ENCODE measurements around the gene MB21D2.

MB21D2 gene

GRCh38 chr3:192835818-192836815 is 81.5 kb downstream of the MB21D2 start:
- peak; percentile 50 for DNase-seq (ENCODE audit: low spot score)

GRCh38 chr3:192834428-192834827 is 83.2 kb downstream of the MB21D2 start:
- DNase-seq (ENCODE audit: low spot score), result no peak

- DNase-seq (ENCODE audit: low spot score), result no peak
Measured at GRCh38 chr3:192833177-192833890, 84.3 kb downstream of the MB21D2 start.

GRCh38 chr3:192831801-192832347 is 85.8 kb downstream of the MB21D2 start:
- no peak for DNase-seq (ENCODE audit: low spot score)

GRCh38 chr3:192831111-192831644 is 86.5 kb downstream of the MB21D2 start:
- DNase-seq (ENCODE audit: low spot score), result no peak

- no peak for DNase-seq (ENCODE audit: low spot score)
Measured at GRCh38 chr3:192830291-192831110, 87.2 kb downstream of the MB21D2 start.

GRCh38 chr3:192827863-192828594 is 89.6 kb downstream of the MB21D2 start:
- DNase-seq (ENCODE audit: low spot score), result no peak

- DNase-seq (ENCODE audit: low spot score), result no peak
Measured at GRCh38 chr3:192827208-192827607, 90.4 kb downstream of the MB21D2 start.

GRCh38 chr3:192826214-192827006 is 91.2 kb downstream of the MB21D2 start:
- DNase-seq (ENCODE audit: low spot score), result no peak

GRCh38 chr3:192825657-192826200 is 91.9 kb downstream of the MB21D2 start:
- DNase-seq (ENCODE audit: low spot score), result no peak

GRCh38 chr3:192825216-192825615 is 92.4 kb downstream of the MB21D2 start:
- DNase-seq (ENCODE audit: low spot score), result no peak

- no peak for DNase-seq (ENCODE audit: low spot score)
Measured at GRCh38 chr3:192824313-192824712, 93.3 kb downstream of the MB21D2 start.

GRCh38 chr3:192821161-192821560 is 96.5 kb downstream of the MB21D2 start:
- DNase-seq (ENCODE audit: low spot score), result no peak

GRCh38 chr3:192820161-192820560 is 97.5 kb downstream of the MB21D2 start:
- no peak for DNase-seq (ENCODE audit: low spot score)

- no peak for DNase-seq (ENCODE audit: low spot score)
Measured at GRCh38 chr3:192819001-192819569, 98.6 kb downstream of the MB21D2 start.

- DNase-seq (ENCODE audit: low spot score), result no peak
Measured at GRCh38 chr3:192818126-192818525, 99.5 kb downstream of the MB21D2 start.

- DNase-seq (ENCODE audit: low spot score), result no peak
Measured at GRCh38 chr3:192817506-192817905, 100.2 kb downstream of the MB21D2 start.

GRCh38 chr3:192817053-192817452 is 100.6 kb downstream of the MB21D2 start:
- DNase-seq (ENCODE audit: low spot score), result no peak

- peak; percentile 48 for DNase-seq (ENCODE audit: low spot score)
Measured at GRCh38 chr3:192816351-192816750, 101.3 kb downstream of the MB21D2 start.
